HG03439 (cell line): Measurements from ENCODE around the gene RAB3GAP2.
A peak's percentile ranks its signal among the peaks of the same experiment; 100 is the strongest.
"Not testable (repeated sequence)": the region's sequence is repeated elsewhere in the genome, so short reads cannot be mapped to it uniquely, and the experiment has no call there.

ENCODE experiments used
- ATAC-seq: cut with Tn5 transposase; IDR thresholded peaks from one replicate; pipeline ENCODE4 v1.9.1; 2021; ENCODE audit warnings: mild to moderate bottlenecking, moderate library complexity; ENCODE audit not compliant: unreplicated experiment

The RAB3GAP2 gene

GRCh38 chr1:220272047-220272840, at the start of gene RAB3GAP2:
Gene RAB3GAP2, minus strand, starts transcription at chr1:220272453. Its CDS starts 116 bp downstream, at chr1:220272337.
- peak; percentile 97 for ATAC-seq

- ATAC-seq, result no peak
Observed at GRCh38 chr1:220321758-220322157, 49.5 kb upstream of the RAB3GAP2 start.

GRCh38 chr1:220320709-220321108, 48.5 kb upstream of the RAB3GAP2 start:
- ATAC-seq, result no peak

GRCh38 chr1:220318673-220319072, 46.4 kb upstream of the RAB3GAP2 start:
- no peak for ATAC-seq

GRCh38 chr1:220317161-220317560, 44.9 kb upstream of the RAB3GAP2 start:
- ATAC-seq, result no peak

GRCh38 chr1:220316305-220316704, 44.1 kb upstream of the RAB3GAP2 start:
- no peak for ATAC-seq

- ATAC-seq, result no peak
Observed at GRCh38 chr1:220315070-220315839, 43.0 kb upstream of the RAB3GAP2 start.

- ATAC-seq, result no peak
Observed at GRCh38 chr1:220313576-220313975, 41.3 kb upstream of the RAB3GAP2 start.

- not testable (repeated sequence) for ATAC-seq
Observed at GRCh38 chr1:220310147-220310546, 37.9 kb upstream of the RAB3GAP2 start.

GRCh38 chr1:220307607-220308006, 35.4 kb upstream of the RAB3GAP2 start:
- no peak for ATAC-seq

- ATAC-seq, result no peak
Observed at GRCh38 chr1:220306339-220306738, 34.1 kb upstream of the RAB3GAP2 start.

- no peak for ATAC-seq
Observed at GRCh38 chr1:220303871-220304270, 31.6 kb upstream of the RAB3GAP2 start.

GRCh38 chr1:220301630-220302029, 29.4 kb upstream of the RAB3GAP2 start:
- ATAC-seq, result no peak

GRCh38 chr1:220300442-220301121, 28.3 kb upstream of the RAB3GAP2 start:
- no peak for ATAC-seq

GRCh38 chr1:220299337-220299736, 27.1 kb upstream of the RAB3GAP2 start:
- ATAC-seq, result no peak

GRCh38 chr1:220298470-220299205, 26.4 kb upstream of the RAB3GAP2 start:
- no peak for ATAC-seq

- ATAC-seq, result no peak
Observed at GRCh38 chr1:220296981-220297380, 24.7 kb upstream of the RAB3GAP2 start.

GRCh38 chr1:220294846-220295301, 22.6 kb upstream of the RAB3GAP2 start:
- no peak for ATAC-seq

- ATAC-seq, result no peak
Observed at GRCh38 chr1:220291580-220291979, 19.3 kb upstream of the RAB3GAP2 start.

- ATAC-seq, result no peak
Observed at GRCh38 chr1:220290140-220290761, 18.0 kb upstream of the RAB3GAP2 start.
